ENCODE data around the gene INO80.
"Not testable (repeated sequence)": the region's sequence is repeated elsewhere in the genome, so short reads cannot be mapped to it uniquely, and the experiment has no call there.

INO80 gene

DNA sequence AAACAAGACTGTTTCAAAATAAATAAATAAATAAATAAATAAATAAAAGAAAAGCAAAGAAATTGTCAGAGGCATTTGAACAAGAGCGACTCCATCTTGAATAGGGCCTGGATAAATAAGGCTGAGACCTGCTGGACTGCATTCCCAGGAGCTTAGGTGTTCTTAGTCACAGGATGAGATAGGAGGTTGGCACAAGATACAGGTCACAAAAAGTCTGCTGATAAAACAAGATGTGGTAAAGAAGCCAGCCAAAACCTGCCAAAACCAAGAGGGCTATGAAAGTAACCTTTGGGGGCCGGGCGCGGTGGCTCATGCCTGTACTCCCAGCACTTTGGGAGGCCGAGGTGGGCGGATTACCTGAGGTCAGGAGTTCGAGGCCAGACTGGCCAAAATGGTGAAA is 23.0 kb upstream of the INO80 start:
- not testable (repeated sequence) for H3K4me1 ChIP-seq (ENCODE audit: control insufficient read depth, insufficient read depth, low read length, poor library complexity, severe bottlenecking); H3K4me3 ChIP-seq (ENCODE audit: insufficient read depth, low read depth, low read length, poor library complexity, severe bottlenecking); H3K36me3 ChIP-seq (ENCODE audit: control insufficient read depth, insufficient read depth, low read length); H3K27ac ChIP-seq (ENCODE audit: insufficient read depth, low read length, poor library complexity, severe bottlenecking); H3K9me3 ChIP-seq (ENCODE audit: control insufficient read depth, low read length); DNase-seq; H3K27me3 ChIP-seq (replicated peaks; ENCODE audit: control insufficient read depth, insufficient read depth, low read length, poor library complexity, severe bottlenecking)

GRCh38 chr15:41135580-41135979 is 19.5 kb upstream of the INO80 start:
- DNase-seq; H3K36me3 ChIP-seq (ENCODE audit: control insufficient read depth, insufficient read depth, low read length); H3K4me1 ChIP-seq (ENCODE audit: control insufficient read depth, insufficient read depth, low read length, poor library complexity, severe bottlenecking); H3K9me3 ChIP-seq (ENCODE audit: control insufficient read depth, low read length); H3K4me3 ChIP-seq (ENCODE audit: insufficient read depth, low read depth, low read length, poor library complexity, severe bottlenecking); H3K27me3 ChIP-seq (replicated peaks; ENCODE audit: control insufficient read depth, insufficient read depth, low read length, poor library complexity, severe bottlenecking); H3K27ac ChIP-seq (ENCODE audit: insufficient read depth, low read length, poor library complexity, severe bottlenecking): not testable (repeated sequence)

DNA sequence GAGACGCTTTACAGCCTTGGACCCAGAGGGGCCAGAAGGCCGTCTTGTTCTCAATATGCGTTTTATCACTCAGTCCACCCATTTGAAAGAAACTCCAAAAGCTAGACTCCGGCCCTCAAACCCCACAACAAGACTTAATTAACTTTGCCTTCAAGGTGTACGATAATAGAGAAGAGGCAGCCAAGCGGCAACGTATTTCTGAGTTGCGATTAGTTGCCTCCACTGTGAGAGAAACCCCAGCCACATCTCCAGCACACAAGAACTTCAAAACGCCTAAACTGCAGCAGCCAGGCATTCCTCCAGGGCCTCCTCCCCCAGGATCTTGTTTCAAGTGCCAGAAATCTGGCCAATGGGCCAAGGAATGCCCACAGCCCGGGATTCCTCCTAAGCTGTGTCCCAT is 17.4 kb upstream of the INO80 start:
- Histone ChIP-seq H3K27me3 (replicated peaks; ENCODE audit: control insufficient read depth, insufficient read depth, low read length, poor library complexity, severe bottlenecking) (no peaks in the 10 kb centered on the region), H3K9me3 (ENCODE audit: control insufficient read depth, low read length) (no peaks in the 10 kb centered on the region), H3K4me3 (ENCODE audit: insufficient read depth, low read depth, low read length, poor library complexity, severe bottlenecking) (no peak overlapping the region), H3K36me3 (ENCODE audit: control insufficient read depth, insufficient read depth, low read length) (no peaks in the 10 kb centered on the region), H3K4me1 (ENCODE audit: control insufficient read depth, insufficient read depth, low read length, poor library complexity, severe bottlenecking) (no peaks in the 10 kb centered on the region), H3K27ac (ENCODE audit: insufficient read depth, low read length, poor library complexity, severe bottlenecking) (no peak overlapping the region)
- no peak for DNase-seq

DNA sequence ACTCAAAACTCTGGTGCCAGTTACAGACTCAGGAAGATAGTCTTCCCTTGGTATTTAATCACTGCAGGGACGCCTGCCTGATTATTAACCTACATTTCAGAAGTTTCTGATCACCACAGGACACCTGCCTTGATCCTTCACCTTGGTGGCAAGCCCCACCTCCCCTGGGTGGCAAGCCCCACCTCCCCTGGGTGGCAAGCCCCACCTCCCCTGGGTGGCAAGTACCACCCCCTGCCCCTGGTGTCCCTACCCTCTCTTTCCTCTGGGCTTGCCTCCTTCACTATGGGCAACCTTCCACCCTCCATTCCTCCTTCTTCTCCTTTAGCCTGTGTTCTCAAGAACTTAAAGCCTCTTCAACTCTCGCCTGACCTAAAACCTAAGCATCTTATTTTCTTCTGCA is 16.0 kb upstream of the INO80 start:
- not testable (repeated sequence) for H3K36me3 ChIP-seq (ENCODE audit: control insufficient read depth, insufficient read depth, low read length); DNase-seq; H3K4me1 ChIP-seq (ENCODE audit: control insufficient read depth, insufficient read depth, low read length, poor library complexity, severe bottlenecking); H3K9me3 ChIP-seq (ENCODE audit: control insufficient read depth, low read length); H3K27me3 ChIP-seq (replicated peaks; ENCODE audit: control insufficient read depth, insufficient read depth, low read length, poor library complexity, severe bottlenecking); H3K4me3 ChIP-seq (ENCODE audit: insufficient read depth, low read depth, low read length, poor library complexity, severe bottlenecking); H3K27ac ChIP-seq (ENCODE audit: insufficient read depth, low read length, poor library complexity, severe bottlenecking)

DNA sequence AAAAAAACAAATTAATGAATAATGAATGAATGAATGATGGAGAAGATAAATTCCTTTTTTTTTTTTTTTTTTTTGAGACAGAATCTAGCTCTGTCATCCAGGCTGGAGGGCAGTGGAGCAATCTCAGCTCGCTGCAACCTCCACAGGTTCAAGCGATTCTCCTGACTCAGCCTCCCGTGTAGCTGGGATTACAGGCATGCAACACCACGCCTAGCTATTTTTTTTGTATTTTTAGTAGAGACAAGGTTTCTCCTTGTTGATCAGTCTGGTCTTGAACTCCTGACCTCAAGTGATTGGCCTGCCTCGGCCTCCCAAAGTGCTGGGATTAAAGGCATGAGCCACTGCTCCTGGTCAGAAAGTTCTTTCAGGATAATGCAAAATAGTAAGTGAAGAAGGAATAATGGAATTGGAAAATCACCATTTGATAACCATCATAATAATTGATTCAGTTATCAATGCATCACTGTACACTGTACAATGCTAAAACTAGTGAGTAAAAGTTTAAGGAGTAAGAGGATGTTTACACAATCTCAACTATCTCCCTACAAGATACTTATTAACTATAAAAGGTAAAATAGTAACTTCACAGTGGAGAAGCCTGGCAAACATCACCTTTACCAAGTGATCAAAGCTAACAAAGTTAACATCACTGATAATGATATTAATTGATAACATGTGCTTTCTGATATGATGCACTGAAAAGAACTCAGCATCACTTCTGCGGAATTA is 12.3 kb upstream of the INO80 start:
- no peaks in the 10 kb centered on the region for H3K27me3 ChIP-seq (replicated peaks; ENCODE audit: control insufficient read depth, insufficient read depth, low read length, poor library complexity, severe bottlenecking)
- no peaks in the 10 kb centered on the region for H3K4me1 ChIP-seq (ENCODE audit: control insufficient read depth, insufficient read depth, low read length, poor library complexity, severe bottlenecking)
- no peak overlapping the region for H3K27ac ChIP-seq (ENCODE audit: insufficient read depth, low read length, poor library complexity, severe bottlenecking)
- DNase-seq: no peak
- no peaks in the 10 kb centered on the region for H3K36me3 ChIP-seq (ENCODE audit: control insufficient read depth, insufficient read depth, low read length)
- H3K4me3 ChIP-seq (ENCODE audit: insufficient read depth, low read depth, low read length, poor library complexity, severe bottlenecking): no peak overlapping the region
- H3K9me3 ChIP-seq (ENCODE audit: control insufficient read depth, low read length): no peaks in the 10 kb centered on the region

- Histone ChIP-seq H3K36me3 (ENCODE audit: control insufficient read depth, insufficient read depth, low read length) (no peaks in the 10 kb centered on the region), H3K4me3 (ENCODE audit: insufficient read depth, low read depth, low read length, poor library complexity, severe bottlenecking) (no peak overlapping the region), H3K27ac (ENCODE audit: insufficient read depth, low read length, poor library complexity, severe bottlenecking) (no peak overlapping the region), H3K4me1 (ENCODE audit: control insufficient read depth, insufficient read depth, low read length, poor library complexity, severe bottlenecking) (no peaks in the 10 kb centered on the region), H3K27me3 (replicated peaks; ENCODE audit: control insufficient read depth, insufficient read depth, low read length, poor library complexity, severe bottlenecking) (no peaks in the 10 kb centered on the region), H3K9me3 (ENCODE audit: control insufficient read depth, low read length) (no peaks in the 10 kb centered on the region)
- no peak for DNase-seq
Observed at GRCh38 chr15:41125931-41126642, 10.0 kb upstream of the INO80 start.

DNA sequence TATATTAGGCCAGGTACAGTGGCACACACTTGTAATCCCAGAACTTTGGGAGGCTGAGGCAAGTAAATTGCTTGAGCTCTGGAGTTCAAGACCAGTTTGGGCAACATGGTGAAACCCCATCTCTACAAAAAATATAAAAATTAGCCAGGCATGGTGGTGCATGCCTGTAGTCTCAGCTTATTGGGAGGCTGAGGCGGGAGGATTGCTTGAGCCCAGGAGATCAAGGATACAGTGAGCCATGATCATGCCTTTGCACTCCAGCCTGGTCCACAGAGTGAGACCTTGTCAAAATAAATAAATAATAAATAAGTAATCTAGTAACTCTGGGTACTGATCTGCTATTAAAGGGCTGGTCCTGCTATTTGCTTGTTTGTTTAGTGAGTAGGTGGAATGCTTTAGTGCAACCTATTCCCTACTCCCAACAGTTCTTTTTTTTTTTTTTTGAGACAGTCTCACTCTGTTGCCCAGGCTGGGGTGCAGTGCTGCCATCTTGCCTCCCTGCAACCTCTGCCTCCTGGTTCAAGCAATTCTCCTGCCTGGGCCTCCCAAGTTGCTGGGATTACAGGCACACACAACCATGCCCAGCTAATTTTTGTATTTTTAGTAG is 9.1 kb upstream of the INO80 start:
- H3K36me3 ChIP-seq (ENCODE audit: control insufficient read depth, insufficient read depth, low read length): no peaks in the 10 kb centered on the region
- H3K27me3 ChIP-seq (replicated peaks; ENCODE audit: control insufficient read depth, insufficient read depth, low read length, poor library complexity, severe bottlenecking): no peaks in the 10 kb centered on the region
- H3K27ac ChIP-seq (ENCODE audit: insufficient read depth, low read length, poor library complexity, severe bottlenecking): no peak overlapping the region
- no peaks in the 10 kb centered on the region for H3K4me1 ChIP-seq (ENCODE audit: control insufficient read depth, insufficient read depth, low read length, poor library complexity, severe bottlenecking)
- H3K9me3 ChIP-seq (ENCODE audit: control insufficient read depth, low read length): no peaks in the 10 kb centered on the region
- H3K4me3 ChIP-seq (ENCODE audit: insufficient read depth, low read depth, low read length, poor library complexity, severe bottlenecking): no peak overlapping the region
- no peak for DNase-seq

GRCh38 chr15:41124058-41124457 is 8.0 kb upstream of the INO80 start:
- Histone ChIP-seq H3K27ac (ENCODE audit: insufficient read depth, low read length, poor library complexity, severe bottlenecking) (no peak overlapping the region), H3K4me3 (ENCODE audit: insufficient read depth, low read depth, low read length, poor library complexity, severe bottlenecking) (no peak overlapping the region), H3K4me1 (ENCODE audit: control insufficient read depth, insufficient read depth, low read length, poor library complexity, severe bottlenecking) (no peaks in the 10 kb centered on the region), H3K27me3 (replicated peaks; ENCODE audit: control insufficient read depth, insufficient read depth, low read length, poor library complexity, severe bottlenecking) (no peaks in the 10 kb centered on the region), H3K36me3 (ENCODE audit: control insufficient read depth, insufficient read depth, low read length) (no peaks in the 10 kb centered on the region), H3K9me3 (ENCODE audit: control insufficient read depth, low read length) (no peaks in the 10 kb centered on the region)
- no peak for DNase-seq

DNA sequence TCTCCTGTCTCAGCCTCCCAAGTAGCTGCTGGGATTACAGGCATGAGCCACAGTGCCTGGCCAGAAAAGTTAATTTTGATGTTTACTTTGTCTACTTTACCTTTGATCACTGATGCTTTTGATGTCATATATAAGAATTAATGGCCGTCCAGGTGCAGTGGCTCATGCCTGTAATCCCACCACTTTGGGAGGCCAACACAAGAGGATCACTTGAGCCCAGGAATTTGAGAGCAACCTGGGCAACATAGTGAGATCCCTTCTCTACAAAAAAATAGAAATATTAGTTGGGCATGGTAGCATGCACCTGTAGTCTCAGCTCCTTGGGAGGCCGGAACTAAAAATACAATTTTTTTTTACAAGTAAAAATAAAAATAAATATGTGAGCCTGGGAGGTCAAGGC is 6.8 kb upstream of the INO80 start:
- no peak overlapping the region for H3K4me3 ChIP-seq (ENCODE audit: insufficient read depth, low read depth, low read length, poor library complexity, severe bottlenecking)
- no peaks in the 10 kb centered on the region for H3K36me3 ChIP-seq (ENCODE audit: control insufficient read depth, insufficient read depth, low read length)
- H3K4me1 ChIP-seq (ENCODE audit: control insufficient read depth, insufficient read depth, low read length, poor library complexity, severe bottlenecking): no peaks in the 10 kb centered on the region
- no peak for DNase-seq
- H3K27me3 ChIP-seq (replicated peaks; ENCODE audit: control insufficient read depth, insufficient read depth, low read length, poor library complexity, severe bottlenecking): no peaks in the 10 kb centered on the region
- no peaks in the 10 kb centered on the region for H3K9me3 ChIP-seq (ENCODE audit: control insufficient read depth, low read length)
- no peak overlapping the region for H3K27ac ChIP-seq (ENCODE audit: insufficient read depth, low read length, poor library complexity, severe bottlenecking)

DNA sequence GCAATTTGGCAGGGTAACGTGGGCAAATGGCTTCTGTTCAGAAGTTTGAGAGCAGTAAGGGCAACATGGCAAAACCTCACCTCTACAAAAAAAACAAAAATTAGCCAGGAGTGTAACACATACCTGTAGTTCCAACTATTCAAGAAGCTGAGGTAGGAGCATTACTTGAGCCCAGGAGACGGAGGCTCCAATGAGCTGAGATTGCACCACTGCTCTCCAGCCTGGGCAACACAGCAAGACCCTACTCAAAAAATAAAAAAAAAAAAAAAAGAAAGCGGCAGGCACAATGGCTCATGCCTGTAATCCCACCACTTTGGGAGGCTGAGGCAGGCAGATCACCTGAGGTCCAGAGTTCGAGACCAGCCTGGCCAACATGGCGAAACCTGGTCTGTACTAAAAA is 5.9 kb upstream of the INO80 start:
- Histone ChIP-seq H3K36me3 (ENCODE audit: control insufficient read depth, insufficient read depth, low read length) (no peaks in the 10 kb centered on the region), H3K27ac (ENCODE audit: insufficient read depth, low read length, poor library complexity, severe bottlenecking) (no peak overlapping the region), H3K9me3 (ENCODE audit: control insufficient read depth, low read length) (no peaks in the 10 kb centered on the region), H3K27me3 (replicated peaks; ENCODE audit: control insufficient read depth, insufficient read depth, low read length, poor library complexity, severe bottlenecking) (no peaks in the 10 kb centered on the region), H3K4me1 (ENCODE audit: control insufficient read depth, insufficient read depth, low read length, poor library complexity, severe bottlenecking) (no peaks in the 10 kb centered on the region), H3K4me3 (ENCODE audit: insufficient read depth, low read depth, low read length, poor library complexity, severe bottlenecking) (no peak overlapping the region)
- no peak for DNase-seq

All from effector memory CD4-positive, alpha-beta T cell (primary cell).